ENCODE measurements around the gene KIF5C. TPM values are rescaled to one million over a fixed set of nuclear protein-coding genes. Genes with fewer than 3 reads are reported as not detected.

KIF5C gene
- polyA plus RNA-seq, 10 donors, result 1.4 to 3.1 (median 2.0) TPM

- DNase-seq, result no peak
Observed at GRCh38 chr2:149015926-149016563, 141.0 kb downstream of the KIF5C start.

- DNase-seq, result peak; percentile 78 to 90 (median 86)
Observed at GRCh38 chr2:149017116-149017985, 142.3 kb downstream of the KIF5C start.

DNA sequence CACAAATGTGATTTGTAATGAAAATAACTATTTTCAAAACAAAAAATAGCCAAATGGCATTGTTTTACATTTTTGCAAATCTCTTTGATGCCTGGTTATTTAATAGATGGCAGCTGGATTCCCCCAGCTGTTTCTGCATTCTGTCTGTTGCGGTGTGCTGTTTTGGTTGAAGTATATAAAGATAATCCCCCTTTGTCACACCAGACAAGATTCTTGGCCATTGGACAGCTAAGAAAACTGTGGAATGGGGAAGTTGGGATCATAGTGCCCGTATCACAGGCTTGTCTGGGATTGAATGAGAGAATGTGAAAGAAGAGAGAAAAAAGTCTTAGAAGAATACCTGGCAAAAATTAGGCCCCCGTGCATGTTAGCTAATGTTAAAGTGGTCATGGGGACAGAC lies 144.0 kb downstream of the KIF5C start:
- DNase-seq, result no peak

DNA sequence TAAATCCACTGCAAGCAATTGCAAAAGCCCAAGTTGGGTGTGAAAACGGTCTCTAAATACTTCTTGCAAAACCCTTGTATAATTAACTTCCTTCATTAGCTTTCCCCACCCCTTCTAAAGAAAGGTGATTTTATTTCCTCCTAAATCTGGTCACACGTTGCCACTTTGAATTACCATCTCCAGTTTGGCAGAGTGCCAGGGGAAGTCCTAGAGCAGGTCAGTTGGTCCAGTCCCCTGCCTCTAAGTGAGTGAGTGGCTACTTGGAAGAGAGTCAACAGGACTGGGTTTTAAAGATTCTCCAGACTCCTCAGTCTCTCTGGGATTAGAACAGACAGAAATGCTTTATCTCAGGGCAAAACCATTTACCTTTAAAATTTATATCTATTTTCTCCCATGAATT lies 144.7 kb downstream of the KIF5C start:
- DNase-seq, result no peak

GRCh38 chr2:149020432-149020851 lies 145.4 kb downstream of the KIF5C start:
- no peak for DNase-seq

GRCh38 chr2:149021271-149021719 lies 146.3 kb downstream of the KIF5C start:
- DNase-seq, result no peak

DNA sequence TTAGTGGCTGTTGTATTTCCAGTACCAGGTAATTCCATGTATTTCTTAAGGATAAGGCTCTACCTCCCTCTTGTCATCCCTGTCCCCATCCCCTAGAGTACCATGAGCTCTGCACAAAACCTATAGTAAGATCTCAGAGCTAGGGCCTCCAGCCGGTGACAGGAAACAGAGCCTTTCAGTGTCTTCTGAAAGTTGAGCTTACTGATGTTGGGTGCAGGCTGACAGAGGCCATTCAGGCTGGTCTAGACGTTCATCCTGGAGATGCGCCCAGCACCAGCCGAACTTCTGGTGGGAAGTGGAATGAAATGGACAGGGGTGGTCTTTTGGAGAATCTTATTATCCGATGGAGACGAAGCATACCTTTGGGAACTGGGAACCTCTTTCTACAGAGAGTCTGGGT lies 146.7 kb downstream of the KIF5C start:
- no peak for DNase-seq

DNA sequence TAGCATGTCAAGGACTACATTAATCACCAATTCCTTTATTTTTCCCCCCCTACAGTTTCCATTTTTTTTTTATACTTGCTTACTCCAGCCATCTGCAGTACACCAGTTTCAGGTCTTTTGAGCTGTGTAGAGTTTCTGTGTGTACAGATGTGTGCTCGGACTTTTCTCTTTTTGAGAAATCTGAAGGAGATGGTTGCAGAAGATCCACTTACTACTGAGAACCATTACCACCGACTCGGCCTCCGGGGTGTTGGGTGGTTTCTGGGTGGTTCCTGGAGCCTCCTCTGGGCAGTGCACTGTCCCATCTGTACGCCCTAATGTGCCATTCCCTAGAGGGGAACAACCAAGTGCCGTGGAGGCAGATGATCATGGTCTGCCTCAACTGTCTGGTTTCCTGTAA lies 148.1 kb downstream of the KIF5C start:
- DNase-seq, result no peak

- DNase-seq, result no peak
Observed at GRCh38 chr2:149027590-149028250, 152.7 kb downstream of the KIF5C start.

DNA sequence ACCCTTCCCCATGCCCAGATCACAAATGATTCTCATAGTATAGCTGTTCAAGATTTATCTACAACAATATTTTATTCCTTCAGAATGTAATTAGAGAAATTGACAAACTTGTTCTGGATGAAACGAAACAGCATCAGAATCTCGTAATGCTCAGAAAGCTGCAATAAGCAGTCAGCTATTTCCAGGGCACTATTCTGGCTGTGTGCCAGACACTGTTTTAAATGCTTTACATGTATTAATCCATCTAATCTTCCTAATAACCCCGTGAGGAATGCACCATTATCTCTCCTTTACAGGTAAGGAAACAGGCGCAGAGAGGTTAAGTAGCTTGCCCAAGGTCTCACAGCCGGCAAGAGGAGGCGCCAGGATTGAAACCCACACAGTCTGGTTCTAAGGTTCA lies 153.3 kb downstream of the KIF5C start:
- no peak for DNase-seq

- DNase-seq, result no peak
Observed at GRCh38 chr2:149028891-149029290, 153.9 kb downstream of the KIF5C start.

DNA sequence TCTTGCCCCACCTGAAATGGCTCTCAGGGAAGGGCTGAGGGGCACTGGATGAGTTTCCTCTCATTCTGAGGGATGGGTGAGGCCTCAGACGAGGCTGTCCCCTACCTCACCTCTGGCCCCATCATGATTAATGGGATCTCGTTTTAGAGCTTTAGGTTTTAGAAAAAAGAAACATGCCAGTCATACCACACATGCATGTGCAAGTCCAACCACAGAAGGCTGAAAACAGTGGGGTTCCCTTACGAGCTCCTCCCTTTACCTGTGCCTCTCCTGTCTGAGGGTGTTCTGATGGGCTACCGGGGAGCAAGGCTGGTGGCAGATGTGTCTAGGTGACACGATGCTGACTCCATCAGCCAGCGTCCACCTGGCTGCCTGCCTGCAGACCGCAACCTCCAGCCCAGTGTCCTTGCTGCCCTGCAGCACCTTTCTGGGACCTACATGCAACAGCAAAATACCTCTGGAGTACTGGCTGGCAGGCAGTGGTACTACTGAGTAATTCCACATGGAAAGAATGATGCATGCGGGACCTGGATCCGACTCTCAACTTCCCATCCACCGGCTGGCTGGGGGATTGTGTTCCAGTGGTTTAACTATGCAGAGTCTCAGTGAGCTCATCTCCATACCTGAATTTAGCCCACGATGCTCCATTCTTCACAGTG lies 154.4 kb downstream of the KIF5C start:
- no peak for DNase-seq

DNA sequence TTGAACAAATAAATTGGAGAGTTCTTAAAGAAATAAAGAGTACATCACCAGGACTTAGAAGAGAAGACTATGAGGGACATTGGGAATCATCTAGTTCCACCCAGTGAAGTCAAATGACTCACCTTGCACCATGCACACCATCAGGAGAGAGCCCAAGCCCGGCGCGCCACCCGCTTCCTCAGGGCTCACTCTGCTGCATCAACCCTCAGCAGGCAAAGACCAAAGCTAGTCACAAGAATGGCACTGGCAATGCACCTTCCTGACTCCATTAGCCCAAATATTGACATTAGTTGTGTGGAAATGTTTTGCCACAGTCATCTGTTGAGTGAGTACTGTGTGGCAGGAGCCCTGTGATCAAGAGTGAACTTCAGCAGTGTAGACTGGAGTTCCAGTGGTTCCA lies 156.4 kb downstream of the KIF5C start:
- no peak for DNase-seq

- DNase-seq, result no peak
Observed at GRCh38 chr2:149033716-149034115, 158.7 kb downstream of the KIF5C start.

DNA sequence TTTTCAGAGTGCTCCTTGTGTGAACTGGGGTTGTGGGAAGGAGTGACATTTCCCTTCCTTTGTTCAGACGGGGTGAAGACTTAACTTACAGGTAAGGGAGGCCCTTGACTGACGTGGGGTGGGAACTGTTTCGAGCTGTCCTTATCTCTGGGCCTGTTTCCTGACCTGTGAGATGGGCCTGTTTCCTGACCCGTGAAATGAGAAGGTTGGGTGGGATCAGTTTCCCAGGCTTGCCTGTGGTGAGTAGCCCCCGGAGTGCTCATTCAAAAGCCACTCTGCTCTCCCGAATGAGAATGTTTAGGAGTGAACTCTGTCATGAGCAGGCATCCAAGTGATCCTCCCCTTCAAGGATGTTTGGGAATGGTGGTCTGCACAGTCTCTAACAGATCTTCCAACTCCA lies 159.4 kb downstream of the KIF5C start:
- no peak for DNase-seq

- DNase-seq, result no peak
Observed at GRCh38 chr2:149036507-149037293, 161.7 kb downstream of the KIF5C start.

DNA sequence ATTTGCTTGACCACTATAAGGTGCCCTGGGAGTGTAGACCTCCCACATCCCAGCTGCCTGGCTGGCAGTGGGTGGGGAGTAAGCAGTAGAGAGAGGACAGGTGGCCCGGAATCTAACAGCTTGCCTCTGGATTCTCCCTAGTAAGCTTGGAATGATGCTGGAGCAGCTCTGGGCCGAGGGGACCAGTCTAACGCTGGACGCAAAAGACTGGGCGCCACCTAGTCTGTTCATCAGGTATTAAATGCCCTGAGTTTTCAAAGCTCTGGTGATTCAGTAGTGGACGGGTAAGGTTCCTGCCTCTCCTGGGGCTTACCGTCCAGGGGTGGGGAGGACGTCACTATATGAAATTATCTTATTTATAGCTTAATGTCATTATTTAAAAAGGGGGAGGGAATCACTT lies 162.8 kb downstream of the KIF5C start:
- no peak for DNase-seq

DNA sequence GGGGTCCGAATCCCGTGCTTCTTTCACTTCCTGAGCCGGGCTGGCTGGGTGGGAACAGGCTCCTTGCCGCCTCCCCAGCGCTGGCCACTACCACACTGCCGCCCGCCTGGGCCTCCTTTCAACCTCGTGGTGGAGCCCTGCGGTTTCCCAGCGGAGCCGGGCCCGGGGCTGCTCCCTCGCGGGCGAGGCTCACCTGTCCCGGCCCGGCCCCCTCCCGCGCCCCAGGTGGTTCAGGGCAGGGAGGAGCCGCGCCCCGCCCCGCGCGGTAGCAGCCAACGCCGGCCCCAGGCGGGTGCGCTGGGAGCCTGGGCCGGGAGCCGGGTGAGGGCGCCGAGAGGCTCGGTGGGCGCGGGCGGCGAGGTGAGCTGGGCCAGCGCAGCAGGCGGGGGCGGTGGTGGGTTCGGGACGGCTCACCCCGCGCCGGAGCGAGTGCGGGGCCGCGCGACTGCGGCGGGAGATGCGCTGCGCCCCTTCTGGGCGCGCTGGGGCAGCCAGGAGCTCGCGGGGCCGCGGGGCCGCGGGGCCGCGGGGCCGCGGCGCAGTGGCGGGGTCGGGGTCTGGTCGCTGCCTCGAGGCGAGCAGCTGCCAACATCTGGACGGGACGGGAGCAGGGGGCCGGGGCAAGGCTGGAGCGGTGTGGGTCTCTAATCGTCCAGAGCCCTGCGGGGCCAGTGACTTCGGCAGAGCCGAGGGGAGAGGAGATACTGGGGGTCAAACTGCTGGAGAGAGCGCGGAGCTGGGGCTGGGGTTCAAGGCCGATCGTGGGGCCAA lies 163.6 kb downstream of the KIF5C start, which contains the start of gene LYPD6B:
Gene LYPD6B (plus strand): TSS at position 258 of the 771 bp plus-strand sequence. CDS start 92,250 bp downstream, outside the sequence.
- peak in 1 of 3 donors; percentile 22 for DNase-seq

GRCh38 chr2:149039213-149039724 lies 164.2 kb downstream of the KIF5C start:
- DNase-seq, result no peak

DNA sequence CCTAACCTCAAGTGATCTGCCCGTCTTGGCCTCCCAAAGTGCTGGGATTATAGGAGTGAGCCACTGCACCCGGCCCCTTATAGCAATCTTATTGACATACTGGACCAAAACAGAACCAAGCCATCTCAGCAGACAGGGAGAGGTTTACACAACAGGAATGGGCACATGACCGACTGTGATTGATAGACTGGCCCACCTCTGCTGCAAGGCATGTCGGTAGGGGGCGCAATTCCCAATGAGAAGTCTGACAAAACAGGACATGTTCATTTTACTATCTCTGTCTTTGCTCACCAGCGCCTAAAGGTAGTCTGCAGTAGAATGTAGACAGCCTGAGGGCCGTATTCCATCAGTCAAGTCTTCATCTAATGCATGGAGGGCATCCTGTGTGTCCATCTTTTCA lies 165.4 kb downstream of the KIF5C start:
- DNase-seq, result no peak

All from muscle of back (tissue), 11 donors.